ENCODE data around the gene DCBLD2.

DNA sequence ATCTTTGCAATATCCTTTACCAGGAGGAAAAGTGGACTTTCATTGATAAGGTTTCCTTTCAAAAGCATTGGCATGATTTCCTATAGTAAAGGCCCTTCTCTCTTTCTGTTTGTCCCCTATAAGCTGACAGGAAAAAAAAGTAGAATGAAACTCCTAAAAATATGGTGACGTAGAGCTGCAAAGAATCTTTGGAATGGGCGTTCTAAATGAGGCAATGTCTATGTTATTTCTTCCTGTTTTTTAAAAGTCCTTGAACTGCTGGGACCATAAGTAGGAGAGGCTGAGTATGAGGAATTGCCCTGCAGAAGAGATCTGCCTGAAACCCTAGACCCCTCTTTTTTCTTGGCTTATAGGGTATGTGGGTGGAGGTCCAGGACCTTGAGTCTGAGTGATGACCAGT is 121.2 kb downstream of the DCBLD2 start:
- TF ChIP-seq POLR2AphosphoS5 (IDR thresholded peaks at IDR 0.05) (no peak), POLR2A (IDR thresholded peaks at IDR 0.05) (no peak)
- TF ChIP-seq, protein P1, sequence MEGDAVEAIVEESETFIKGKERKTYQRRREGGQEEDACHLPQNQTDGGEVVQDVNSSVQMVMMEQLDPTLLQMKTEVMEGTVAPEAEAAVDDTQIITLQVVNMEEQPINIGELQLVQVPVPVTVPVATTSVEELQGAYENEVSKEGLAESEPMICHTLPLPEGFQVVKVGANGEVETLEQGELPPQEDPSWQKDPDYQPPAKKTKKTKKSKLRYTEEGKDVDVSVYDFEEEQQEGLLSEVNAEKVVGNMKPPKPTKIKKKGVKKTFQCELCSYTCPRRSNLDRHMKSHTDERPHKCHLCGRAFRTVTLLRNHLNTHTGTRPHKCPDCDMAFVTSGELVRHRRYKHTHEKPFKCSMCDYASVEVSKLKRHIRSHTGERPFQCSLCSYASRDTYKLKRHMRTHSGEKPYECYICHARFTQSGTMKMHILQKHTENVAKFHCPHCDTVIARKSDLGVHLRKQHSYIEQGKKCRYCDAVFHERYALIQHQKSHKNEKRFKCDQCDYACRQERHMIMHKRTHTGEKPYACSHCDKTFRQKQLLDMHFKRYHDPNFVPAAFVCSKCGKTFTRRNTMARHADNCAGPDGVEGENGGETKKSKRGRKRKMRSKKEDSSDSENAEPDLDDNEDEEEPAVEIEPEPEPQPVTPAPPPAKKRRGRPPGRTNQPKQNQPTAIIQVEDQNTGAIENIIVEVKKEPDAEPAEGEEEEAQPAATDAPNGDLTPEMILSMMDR (IDR thresholded peaks at IDR 0.05), result no peak

Measured in upper lobe of left lung (tissue), 4 donors.